ENCODE measurements around the gene GET4.

GET4 gene

DNA sequence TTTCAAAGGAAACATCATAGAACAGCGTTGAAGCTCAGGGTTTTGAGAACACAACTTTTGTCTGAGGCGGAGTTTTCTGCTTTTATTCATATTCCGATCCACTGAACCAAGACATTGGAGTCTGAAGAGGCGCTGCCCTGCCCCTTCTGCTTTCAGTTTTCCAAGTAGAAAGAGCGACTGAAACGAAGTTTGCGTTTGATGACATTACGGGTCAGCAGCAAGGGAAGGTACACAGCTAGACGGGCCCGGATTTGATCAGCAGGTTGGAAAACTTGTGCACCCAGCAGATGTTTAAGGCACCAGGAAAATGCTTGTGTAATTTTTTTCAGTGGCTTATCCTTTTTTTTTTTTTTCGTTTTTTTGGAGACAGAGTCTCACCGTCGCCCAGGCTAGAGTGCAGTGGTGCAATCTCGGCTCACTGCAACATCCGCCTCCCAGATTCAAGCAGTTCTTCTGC is 43.4 kb upstream of the GET4 start:
- TF ChIP-seq, protein P1, sequence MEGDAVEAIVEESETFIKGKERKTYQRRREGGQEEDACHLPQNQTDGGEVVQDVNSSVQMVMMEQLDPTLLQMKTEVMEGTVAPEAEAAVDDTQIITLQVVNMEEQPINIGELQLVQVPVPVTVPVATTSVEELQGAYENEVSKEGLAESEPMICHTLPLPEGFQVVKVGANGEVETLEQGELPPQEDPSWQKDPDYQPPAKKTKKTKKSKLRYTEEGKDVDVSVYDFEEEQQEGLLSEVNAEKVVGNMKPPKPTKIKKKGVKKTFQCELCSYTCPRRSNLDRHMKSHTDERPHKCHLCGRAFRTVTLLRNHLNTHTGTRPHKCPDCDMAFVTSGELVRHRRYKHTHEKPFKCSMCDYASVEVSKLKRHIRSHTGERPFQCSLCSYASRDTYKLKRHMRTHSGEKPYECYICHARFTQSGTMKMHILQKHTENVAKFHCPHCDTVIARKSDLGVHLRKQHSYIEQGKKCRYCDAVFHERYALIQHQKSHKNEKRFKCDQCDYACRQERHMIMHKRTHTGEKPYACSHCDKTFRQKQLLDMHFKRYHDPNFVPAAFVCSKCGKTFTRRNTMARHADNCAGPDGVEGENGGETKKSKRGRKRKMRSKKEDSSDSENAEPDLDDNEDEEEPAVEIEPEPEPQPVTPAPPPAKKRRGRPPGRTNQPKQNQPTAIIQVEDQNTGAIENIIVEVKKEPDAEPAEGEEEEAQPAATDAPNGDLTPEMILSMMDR (IDR thresholded peaks at IDR 0.05; ENCODE audit: low read depth, low read length, missing control alignments) = no peak
- no peak for DNase-seq (ENCODE audit: low read depth)
- no peak overlapping the region; the same call in 1 of the 2 replicates for H3K4me3 ChIP-seq (ENCODE audit: low read depth, low read length)

DNA sequence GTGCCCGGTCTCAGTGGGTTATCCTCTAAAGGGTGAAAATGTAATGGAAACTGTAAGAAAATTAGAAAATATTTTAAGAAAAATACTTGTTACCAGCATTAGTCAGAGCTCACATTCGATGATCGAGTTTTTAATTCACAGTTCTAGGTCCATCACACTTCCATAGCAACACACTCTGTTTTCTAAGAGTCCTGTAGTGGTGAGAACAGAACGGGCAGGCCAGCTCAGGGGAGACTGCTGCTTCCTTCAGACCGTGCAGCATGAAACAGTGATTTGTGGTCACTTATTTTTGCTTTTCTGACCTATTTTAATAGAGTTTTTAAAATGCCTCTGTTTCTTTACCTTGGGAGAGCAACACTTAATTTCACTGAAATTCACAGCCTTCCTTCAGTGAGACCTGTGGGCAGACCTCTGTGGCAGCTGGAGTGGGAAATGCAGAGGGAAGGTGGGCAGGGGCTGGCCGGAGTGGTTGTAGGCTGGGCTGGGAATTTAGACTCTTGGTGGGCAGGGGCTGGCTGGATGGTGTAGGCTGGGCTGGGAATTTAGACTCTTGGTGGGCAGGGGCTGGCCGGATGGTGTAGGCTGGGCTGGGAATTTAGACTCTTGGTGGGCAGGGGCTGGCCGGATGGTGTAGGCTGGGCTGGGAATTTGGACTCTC is 42.6 kb upstream of the GET4 start:
- TF ChIP-seq, protein P1 (IDR thresholded peaks at IDR 0.05; ENCODE audit: low read depth, low read length, missing control alignments) = no peak
- no peak for DNase-seq (ENCODE audit: low read depth)
- no peak overlapping the region for H3K4me3 ChIP-seq (ENCODE audit: low read depth, low read length)

DNA sequence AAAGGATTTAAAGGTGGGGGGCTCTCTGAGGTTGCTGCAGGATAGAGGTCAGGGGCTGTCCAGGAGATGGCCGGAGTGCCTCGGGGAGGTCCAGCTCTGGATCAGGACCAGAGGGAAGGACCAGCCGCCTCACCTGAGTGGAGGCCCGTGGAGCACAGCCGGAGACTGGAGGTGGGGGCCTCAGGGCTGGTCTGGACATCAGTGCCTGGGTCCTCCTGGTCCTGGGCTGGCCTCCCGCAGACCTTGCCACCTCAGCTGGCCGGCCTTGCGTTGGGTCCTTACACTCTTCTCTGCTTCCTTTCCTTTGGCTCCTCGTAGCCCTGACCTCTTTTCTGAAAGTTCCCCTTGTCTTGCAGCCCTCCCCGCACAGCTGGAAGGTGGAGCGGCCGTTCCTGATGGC is 42.1 kb upstream of the GET4 start:
- TF ChIP-seq, protein P1 (IDR thresholded peaks at IDR 0.05; ENCODE audit: low read depth, low read length, missing control alignments) = no peak
- no peak for DNase-seq (ENCODE audit: low read depth)
- no peak overlapping the region for H3K4me3 ChIP-seq (ENCODE audit: low read depth, low read length)

DNA sequence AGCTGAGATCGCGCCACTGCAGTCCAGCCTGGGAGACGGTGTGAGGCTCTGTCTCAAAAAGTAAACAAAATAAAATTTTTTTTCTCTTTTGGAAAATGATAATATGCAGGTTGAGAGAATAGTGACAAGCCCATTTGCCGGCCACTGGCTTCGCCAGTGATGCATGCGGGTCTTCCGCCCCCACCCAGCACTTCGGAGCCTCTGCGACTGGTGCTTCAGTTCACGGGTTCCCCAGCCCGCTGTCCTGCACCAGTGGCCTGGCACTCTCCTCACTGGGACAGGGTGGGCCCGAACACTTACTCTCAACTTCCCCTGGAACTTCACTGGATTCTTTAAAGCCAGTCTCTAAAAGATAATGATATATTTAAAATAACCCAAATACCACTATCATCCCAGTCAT is 41.3 kb upstream of the GET4 start:
- TF ChIP-seq, protein P1 (IDR thresholded peaks at IDR 0.05; ENCODE audit: low read depth, low read length, missing control alignments) = no peak
- H3K4me3 ChIP-seq (ENCODE audit: low read depth, low read length) = no peak overlapping the region
- DNase-seq (ENCODE audit: low read depth) = no peak

DNA sequence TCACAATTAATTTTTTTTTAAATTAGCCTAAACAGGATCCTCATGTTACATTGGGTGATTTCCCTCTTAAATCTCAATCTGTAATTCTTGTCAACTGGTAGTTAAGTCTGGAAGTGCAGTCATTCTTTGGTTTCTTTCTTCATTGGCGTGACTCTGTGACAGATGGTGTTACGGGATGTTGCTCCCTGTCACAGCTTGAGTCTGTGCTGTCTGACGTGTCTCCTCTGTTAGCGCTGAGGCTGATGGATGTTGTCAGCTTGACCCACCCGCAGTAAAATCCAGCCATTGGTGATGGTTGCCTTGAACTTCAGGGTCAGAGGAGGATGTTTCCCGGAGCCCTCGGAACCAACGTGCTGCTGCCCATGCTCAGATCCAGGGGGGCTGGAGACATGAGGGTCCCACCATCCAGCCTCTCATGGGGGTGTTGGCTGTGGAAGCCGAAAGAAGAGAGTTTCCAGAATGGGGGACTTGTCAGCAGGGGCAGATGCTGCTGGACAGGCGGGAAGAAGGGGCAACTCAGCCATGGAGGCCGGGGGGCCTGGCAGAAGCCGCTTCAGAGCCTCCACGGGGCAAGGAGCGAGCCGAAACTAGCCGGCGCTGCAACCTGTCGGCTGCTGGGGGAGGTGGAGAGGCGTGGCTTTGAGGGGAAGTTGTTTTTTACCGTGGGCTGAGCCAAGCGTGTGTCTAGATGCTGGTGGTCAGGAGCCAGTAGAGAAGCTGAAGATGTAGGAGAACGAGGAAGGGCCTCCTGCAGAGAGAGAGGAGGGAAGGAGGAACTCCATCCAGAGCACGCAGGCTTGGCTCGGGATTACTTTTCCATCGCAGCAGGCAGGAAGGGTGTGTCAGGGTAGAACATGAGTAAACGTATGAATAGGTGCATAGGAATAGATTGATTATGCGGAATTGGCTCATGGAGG is 40.6 kb upstream of the GET4 start:
- H3K4me3 ChIP-seq (ENCODE audit: low read depth, low read length) = peak overlapping the region; percentile 49
- TF ChIP-seq, protein P1 (IDR thresholded peaks at IDR 0.05; ENCODE audit: low read depth, low read length, missing control alignments) = no peak
- DNase-seq (ENCODE audit: low read depth) = no peak

DNA sequence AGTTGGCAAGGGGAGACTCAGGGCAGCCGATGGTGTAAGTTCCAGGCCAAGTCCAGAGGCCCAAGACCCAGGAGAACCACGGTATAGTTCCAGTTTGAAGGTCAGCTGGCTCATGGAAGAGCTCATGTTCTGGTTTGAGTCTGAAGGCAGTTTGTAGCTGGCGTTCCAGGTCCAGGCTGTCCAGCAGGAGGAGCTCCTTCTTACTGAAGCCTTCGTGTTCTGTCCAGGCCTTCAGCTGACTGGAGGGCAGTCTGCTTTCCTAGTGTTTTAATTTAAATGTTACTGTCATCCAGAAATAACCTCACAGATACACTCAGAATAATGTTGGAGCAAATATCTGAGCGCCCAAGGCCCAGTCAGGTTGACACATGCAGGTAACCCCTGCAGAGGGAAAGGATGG is 39.9 kb upstream of the GET4 start:
- no peak overlapping the region for H3K4me3 ChIP-seq (ENCODE audit: low read depth, low read length)
- TF ChIP-seq, protein P1 (IDR thresholded peaks at IDR 0.05; ENCODE audit: low read depth, low read length, missing control alignments) = peak; percentile 26
- no peak for DNase-seq (ENCODE audit: low read depth)
